ENCODE measurements around the gene GPC5.

The GPC5 gene

DNA sequence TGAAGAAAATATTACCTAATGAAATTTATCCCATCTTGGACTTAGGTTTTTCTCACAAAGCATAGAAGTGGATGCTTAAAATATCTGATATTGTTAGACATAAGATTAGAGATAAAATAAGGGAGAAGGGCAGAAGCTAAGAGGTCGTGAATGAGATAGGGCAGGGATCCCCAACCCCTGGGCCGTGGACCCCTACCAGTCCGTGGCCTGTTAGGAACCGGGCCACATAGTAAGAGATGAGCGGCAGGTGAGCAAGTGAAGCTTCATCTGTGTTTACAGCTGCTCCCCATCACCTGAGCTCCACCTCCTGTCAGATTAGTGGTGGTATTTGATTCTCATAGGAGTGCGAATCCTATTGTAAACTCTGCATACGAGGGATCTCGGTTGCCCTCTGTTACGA lies 202.9 kb downstream of the GPC5 start:
- Histone ChIP-seq H3K56ac (ENCODE audit: low read length) (no peak overlapping the region), H3K27ac (ENCODE audit: low read depth, low read length) (no peak overlapping the region), H4K8ac (ENCODE audit: low read depth, low read length) (no peak overlapping the region), H2BK5ac (ENCODE audit: low read length) (no peak overlapping the region), H3K79me1 (ENCODE audit: low read length) (no peaks in the 10 kb centered on the region), H4K5ac (ENCODE audit: low read length) (no peak overlapping the region), H3K27me3 (ENCODE audit: insufficient read depth, low read length, poor library complexity) (no peaks in the 10 kb centered on the region), H2BK120ac (ENCODE audit: low read depth, low read length) (no peak overlapping the region), H3K4me1 (ENCODE audit: control insufficient read depth, low read depth, low read length) (no peaks in the 10 kb centered on the region), H3K18ac (ENCODE audit: low read length) (no peak overlapping the region), H3K9ac (ENCODE audit: low read length) (no peak overlapping the region), H3K4me3 (ENCODE audit: low read length) (no peak overlapping the region), H3K4me2 (ENCODE audit: low read length) (no peak overlapping the region), H3K36me3 (ENCODE audit: control insufficient read depth, insufficient read depth, low read length) (no peaks in the 10 kb centered on the region), H2BK15ac (replicated peaks; ENCODE audit: low read depth) (no peak overlapping the region), H3K79me2 (ENCODE audit: control insufficient read depth, insufficient read depth, low read length) (no peaks in the 10 kb centered on the region), H3K23ac (ENCODE audit: low read length) (no peak overlapping the region), H3K4ac (ENCODE audit: low read depth, low read length) (no peak overlapping the region), H2AK5ac (ENCODE audit: low read length) (no peak overlapping the region)
- DNase-seq, result no peak
- WGBS (ENCODE audit: extremely low coverage, insufficient coverage, low lambda C conversion rate), result no CpG with 5 or more reads among the region's 9 CpGs

DNA sequence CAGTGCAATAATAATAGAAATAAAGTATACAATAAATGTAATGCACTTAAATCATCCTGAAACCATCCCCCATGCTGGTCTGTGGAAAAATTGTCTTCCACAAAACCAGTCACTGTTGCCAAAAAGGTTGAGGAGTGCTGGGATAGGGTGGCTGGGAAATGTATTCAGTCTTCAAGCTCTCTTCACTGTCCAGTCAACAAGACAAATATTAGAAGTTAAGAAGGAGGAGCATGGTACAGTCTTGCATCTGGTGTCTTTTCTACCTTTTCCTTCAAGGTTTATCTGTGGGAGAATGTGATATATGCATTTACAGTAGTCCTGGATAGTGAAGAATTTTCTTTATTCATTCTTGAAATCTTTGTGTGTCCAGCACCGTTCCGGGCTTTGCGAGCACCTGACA lies 203.4 kb downstream of the GPC5 start:
- H3K4ac ChIP-seq (ENCODE audit: low read depth, low read length), result no peak overlapping the region
- H3K4me1 ChIP-seq (ENCODE audit: control insufficient read depth, low read depth, low read length), result no peaks in the 10 kb centered on the region
- H3K27me3 ChIP-seq (ENCODE audit: insufficient read depth, low read length, poor library complexity), result no peaks in the 10 kb centered on the region
- no peak overlapping the region for H2AK5ac ChIP-seq (ENCODE audit: low read length)
- no peak overlapping the region for H3K23ac ChIP-seq (ENCODE audit: low read length)
- H3K36me3 ChIP-seq (ENCODE audit: control insufficient read depth, insufficient read depth, low read length), result no peaks in the 10 kb centered on the region
- H4K5ac ChIP-seq (ENCODE audit: low read length), result no peak overlapping the region
- H2BK120ac ChIP-seq (ENCODE audit: low read depth, low read length), result no peak overlapping the region
- H3K79me2 ChIP-seq (ENCODE audit: control insufficient read depth, insufficient read depth, low read length), result no peaks in the 10 kb centered on the region
- DNase-seq, result no peak
- H3K4me3 ChIP-seq (ENCODE audit: low read length), result no peak overlapping the region
- WGBS (ENCODE audit: extremely low coverage, insufficient coverage, low lambda C conversion rate), result no CpG with 5 or more reads among the region's 3 CpGs
- no peak overlapping the region for H2BK5ac ChIP-seq (ENCODE audit: low read length)
- H3K56ac ChIP-seq (ENCODE audit: low read length), result no peak overlapping the region
- no peak overlapping the region for H3K27ac ChIP-seq (ENCODE audit: low read depth, low read length)
- no peaks in the 10 kb centered on the region for H3K79me1 ChIP-seq (ENCODE audit: low read length)
- H3K4me2 ChIP-seq (ENCODE audit: low read length), result no peak overlapping the region
- H2BK15ac ChIP-seq (replicated peaks; ENCODE audit: low read depth), result no peak overlapping the region
- no peak overlapping the region for H4K8ac ChIP-seq (ENCODE audit: low read depth, low read length)
- H3K9ac ChIP-seq (ENCODE audit: low read length), result no peak overlapping the region
- H3K18ac ChIP-seq (ENCODE audit: low read length), result no peak overlapping the region

DNA sequence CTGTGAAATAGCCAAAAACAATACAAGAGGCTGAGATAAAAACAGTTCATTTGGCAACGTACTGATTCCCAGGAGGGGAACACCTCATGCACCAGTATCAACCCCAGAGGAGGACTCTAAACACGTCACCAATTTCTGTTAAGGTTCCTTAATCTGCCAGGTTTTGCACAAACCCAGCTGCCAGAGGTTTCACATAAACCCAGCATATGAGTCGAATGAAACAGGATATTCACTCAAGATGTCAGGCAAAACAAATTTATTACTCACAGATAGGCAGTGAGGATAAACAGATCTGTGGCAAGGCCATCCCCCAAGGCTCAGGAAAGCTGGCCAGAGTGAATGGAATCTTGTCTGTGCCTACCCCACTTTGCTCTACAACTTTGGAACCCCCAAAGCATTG lies 210.9 kb downstream of the GPC5 start:
- H2BK120ac ChIP-seq (ENCODE audit: low read depth, low read length), result no peak overlapping the region
- H3K4me2 ChIP-seq (ENCODE audit: low read length), result no peak overlapping the region
- H2BK15ac ChIP-seq (replicated peaks; ENCODE audit: low read depth), result no peak overlapping the region
- H3K56ac ChIP-seq (ENCODE audit: low read length), result no peak overlapping the region
- no peaks in the 10 kb centered on the region for H3K4me1 ChIP-seq (ENCODE audit: control insufficient read depth, low read depth, low read length)
- no CpG with 5 or more reads among the region's 3 CpGs for WGBS (ENCODE audit: extremely low coverage, insufficient coverage, low lambda C conversion rate)
- no peak overlapping the region for H2AK5ac ChIP-seq (ENCODE audit: low read length)
- no peak overlapping the region for H3K9ac ChIP-seq (ENCODE audit: low read length)
- no peak overlapping the region for H4K5ac ChIP-seq (ENCODE audit: low read length)
- no peaks in the 10 kb centered on the region for H3K79me2 ChIP-seq (ENCODE audit: control insufficient read depth, insufficient read depth, low read length)
- H3K27ac ChIP-seq (ENCODE audit: low read depth, low read length), result no peak overlapping the region
- H2BK5ac ChIP-seq (ENCODE audit: low read length), result no peak overlapping the region
- no peak overlapping the region for H4K8ac ChIP-seq (ENCODE audit: low read depth, low read length)
- H3K36me3 ChIP-seq (ENCODE audit: control insufficient read depth, insufficient read depth, low read length), result no peaks in the 10 kb centered on the region
- H3K4ac ChIP-seq (ENCODE audit: low read depth, low read length), result no peak overlapping the region
- H3K4me3 ChIP-seq (ENCODE audit: low read length), result no peak overlapping the region
- no peak for DNase-seq
- H3K18ac ChIP-seq (ENCODE audit: low read length), result no peak overlapping the region
- no peak overlapping the region for H3K23ac ChIP-seq (ENCODE audit: low read length)
- H3K27me3 ChIP-seq (ENCODE audit: insufficient read depth, low read length, poor library complexity), result no peaks in the 10 kb centered on the region
- H3K79me1 ChIP-seq (ENCODE audit: low read length), result no peaks in the 10 kb centered on the region

DNA sequence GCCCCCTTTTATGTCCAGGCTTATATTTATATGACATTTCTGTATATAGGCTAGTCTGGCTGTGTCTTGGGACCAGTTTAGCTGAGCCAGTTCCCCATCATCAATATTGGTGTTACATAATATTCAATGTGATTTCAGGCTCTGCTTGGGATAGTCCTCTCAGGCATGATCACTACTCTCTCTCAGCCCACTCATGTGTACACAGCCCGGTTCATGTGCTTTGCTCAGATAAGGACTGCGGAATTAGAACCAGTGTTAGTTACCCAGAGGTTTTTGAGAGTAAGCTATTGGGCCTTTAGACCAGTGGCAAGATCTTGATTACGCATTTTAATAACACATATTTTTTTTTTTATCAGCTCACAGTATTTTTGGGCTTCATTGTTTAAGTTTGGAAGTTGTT lies 219.9 kb downstream of the GPC5 start:
- H2AK5ac ChIP-seq (ENCODE audit: low read length), result no peak overlapping the region
- H3K36me3 ChIP-seq (ENCODE audit: control insufficient read depth, insufficient read depth, low read length), result no peaks in the 10 kb centered on the region
- no peak overlapping the region for H3K18ac ChIP-seq (ENCODE audit: low read length)
- no peak overlapping the region for H3K4me2 ChIP-seq (ENCODE audit: low read length)
- no peak overlapping the region for H3K4me3 ChIP-seq (ENCODE audit: low read length)
- no peak overlapping the region for H3K56ac ChIP-seq (ENCODE audit: low read length)
- no peaks in the 10 kb centered on the region for H3K79me2 ChIP-seq (ENCODE audit: control insufficient read depth, insufficient read depth, low read length)
- H3K4me1 ChIP-seq (ENCODE audit: control insufficient read depth, low read depth, low read length), result peaks cover 2% of the 10 kb centered on the region
- H3K79me1 ChIP-seq (ENCODE audit: low read length), result no peaks in the 10 kb centered on the region
- H3K9ac ChIP-seq (ENCODE audit: low read length), result no peak overlapping the region
- no peak overlapping the region for H2BK5ac ChIP-seq (ENCODE audit: low read length)
- no peak overlapping the region for H2BK15ac ChIP-seq (replicated peaks; ENCODE audit: low read depth)
- no CpG with 5 or more reads among the region's 3 CpGs for WGBS (ENCODE audit: extremely low coverage, insufficient coverage, low lambda C conversion rate)
- no peak overlapping the region for H3K4ac ChIP-seq (ENCODE audit: low read depth, low read length)
- H3K23ac ChIP-seq (ENCODE audit: low read length), result no peak overlapping the region
- DNase-seq, result no peak
- H2BK120ac ChIP-seq (ENCODE audit: low read depth, low read length), result no peak overlapping the region
- H4K8ac ChIP-seq (ENCODE audit: low read depth, low read length), result no peak overlapping the region
- no peaks in the 10 kb centered on the region for H3K27me3 ChIP-seq (ENCODE audit: insufficient read depth, low read length, poor library complexity)
- H4K5ac ChIP-seq (ENCODE audit: low read length), result no peak overlapping the region
- H3K27ac ChIP-seq (ENCODE audit: low read depth, low read length), result no peak overlapping the region

DNA sequence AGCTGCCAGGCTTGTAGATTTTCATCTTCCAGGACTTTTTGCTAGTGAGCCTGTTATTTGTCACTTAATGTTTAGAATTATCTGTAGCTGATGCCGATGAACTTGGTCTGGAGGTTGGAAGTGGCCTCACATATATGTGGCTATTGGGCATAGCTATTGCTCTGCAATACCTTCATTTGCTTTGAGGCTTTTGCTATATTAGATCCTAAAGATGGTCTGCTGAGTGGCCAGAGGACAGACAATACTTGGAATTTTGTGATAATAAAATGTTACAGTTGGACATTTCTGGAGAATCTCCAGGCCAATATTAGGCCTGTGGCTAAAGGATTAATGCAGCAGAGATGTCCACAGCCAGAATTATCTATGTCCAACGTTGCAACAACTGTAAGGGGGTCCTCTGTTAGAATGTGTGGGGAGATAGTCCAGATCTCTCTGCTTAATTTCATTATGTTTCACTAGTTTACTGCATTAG lies 222.3 kb downstream of the GPC5 start:
- Histone ChIP-seq H3K9ac (ENCODE audit: low read length) (no peak overlapping the region), H3K79me2 (ENCODE audit: control insufficient read depth, insufficient read depth, low read length) (no peaks in the 10 kb centered on the region), H3K36me3 (ENCODE audit: control insufficient read depth, insufficient read depth, low read length) (no peaks in the 10 kb centered on the region), H3K79me1 (ENCODE audit: low read length) (no peaks in the 10 kb centered on the region), H2BK5ac (ENCODE audit: low read length) (no peak overlapping the region), H3K23ac (ENCODE audit: low read length) (no peak overlapping the region), H3K4ac (ENCODE audit: low read depth, low read length) (peak overlapping the region; percentile 36), H3K18ac (ENCODE audit: low read length) (no peak overlapping the region), H2AK5ac (ENCODE audit: low read length) (no peak overlapping the region), H2BK120ac (ENCODE audit: low read depth, low read length) (no peak overlapping the region), H2BK15ac (replicated peaks; ENCODE audit: low read depth) (no peak overlapping the region), H3K4me1 (ENCODE audit: control insufficient read depth, low read depth, low read length) (peaks cover 3% of the 10 kb centered on the region), H4K8ac (ENCODE audit: low read depth, low read length) (no peak overlapping the region), H3K27ac (ENCODE audit: low read depth, low read length) (no peak overlapping the region), H3K56ac (ENCODE audit: low read length) (no peak overlapping the region), H3K4me2 (ENCODE audit: low read length) (no peak overlapping the region), H3K27me3 (ENCODE audit: insufficient read depth, low read length, poor library complexity) (no peaks in the 10 kb centered on the region), H4K5ac (ENCODE audit: low read length) (no peak overlapping the region), H3K4me3 (ENCODE audit: low read length) (no peak overlapping the region)
- no peak for DNase-seq
- no CpG with 5 or more reads among the region's 2 CpGs for WGBS (ENCODE audit: extremely low coverage, insufficient coverage, low lambda C conversion rate)

DNA sequence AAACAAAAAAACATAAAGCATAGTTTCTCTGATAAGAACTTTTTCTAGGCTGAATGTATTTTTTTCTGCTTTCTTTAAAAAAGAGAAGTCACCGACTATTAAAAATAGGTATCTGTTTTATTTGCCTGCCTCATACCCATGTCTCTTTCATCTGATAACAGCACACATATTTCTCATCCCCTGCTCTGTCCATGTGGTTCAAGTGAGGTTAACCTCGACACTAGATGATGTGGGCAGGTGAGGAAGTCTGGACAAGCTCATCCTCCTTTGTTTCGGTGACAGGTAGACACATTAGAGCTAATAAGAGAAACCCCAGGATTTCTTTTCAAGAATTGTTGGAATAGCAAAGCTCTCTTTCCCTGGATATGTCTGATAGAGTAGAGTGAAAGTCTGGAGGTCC lies 222.7 kb downstream of the GPC5 start:
- peaks cover 3% of the 10 kb centered on the region for H3K4me1 ChIP-seq (ENCODE audit: control insufficient read depth, low read depth, low read length)
- no CpG with 5 or more reads among the region's 3 CpGs for WGBS (ENCODE audit: extremely low coverage, insufficient coverage, low lambda C conversion rate)
- no peak overlapping the region for H3K4me3 ChIP-seq (ENCODE audit: low read length)

More for the DNA sequence above, 222.7 kb downstream of the GPC5 start:
- no peaks in the 10 kb centered on the region for H3K79me1 ChIP-seq (ENCODE audit: low read length)
- H3K27me3 ChIP-seq (ENCODE audit: insufficient read depth, low read length, poor library complexity), result no peaks in the 10 kb centered on the region
- no peak overlapping the region for H3K23ac ChIP-seq (ENCODE audit: low read length)
- no peak overlapping the region for H4K5ac ChIP-seq (ENCODE audit: low read length)
- no peak overlapping the region for H3K56ac ChIP-seq (ENCODE audit: low read length)
- no peak overlapping the region for H2BK120ac ChIP-seq (ENCODE audit: low read depth, low read length)
- no peaks in the 10 kb centered on the region for H3K79me2 ChIP-seq (ENCODE audit: control insufficient read depth, insufficient read depth, low read length)
- no peak overlapping the region for H3K18ac ChIP-seq (ENCODE audit: low read length)
- H3K4me2 ChIP-seq (ENCODE audit: low read length), result no peak overlapping the region
- no peak overlapping the region for H3K4ac ChIP-seq (ENCODE audit: low read depth, low read length)
- no peak overlapping the region for H2BK15ac ChIP-seq (replicated peaks; ENCODE audit: low read depth)
- DNase-seq, result no peak
- no peak overlapping the region for H4K8ac ChIP-seq (ENCODE audit: low read depth, low read length)
- no peak overlapping the region for H3K27ac ChIP-seq (ENCODE audit: low read depth, low read length)
- H2AK5ac ChIP-seq (ENCODE audit: low read length), result no peak overlapping the region
- H3K36me3 ChIP-seq (ENCODE audit: control insufficient read depth, insufficient read depth, low read length), result no peaks in the 10 kb centered on the region
- H2BK5ac ChIP-seq (ENCODE audit: low read length), result no peak overlapping the region
- H3K9ac ChIP-seq (ENCODE audit: low read length), result no peak overlapping the region
